ENCODE results near the gene BMAL2.

BMAL2 gene

DNA sequence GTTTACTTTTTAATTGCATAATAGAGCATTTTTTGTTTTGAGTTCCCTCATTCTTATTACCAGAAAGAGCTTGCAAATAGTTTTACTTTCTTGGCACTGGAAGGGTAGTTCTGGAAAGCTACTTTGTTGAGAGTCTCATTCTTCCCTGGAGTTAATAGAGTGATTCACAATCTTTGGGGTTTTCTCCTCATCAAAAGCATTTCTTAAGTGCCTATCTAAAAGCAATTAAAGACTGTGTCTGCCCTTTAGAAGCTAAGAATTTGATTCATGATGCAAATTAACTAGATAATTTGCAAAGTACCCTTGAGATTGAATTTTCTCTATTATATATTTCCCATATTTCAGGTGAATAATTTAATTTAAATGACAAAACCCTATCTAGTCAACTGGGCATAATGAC is 8.1 kb upstream of the BMAL2 start:
- DNase-seq, result no peak

DNA sequence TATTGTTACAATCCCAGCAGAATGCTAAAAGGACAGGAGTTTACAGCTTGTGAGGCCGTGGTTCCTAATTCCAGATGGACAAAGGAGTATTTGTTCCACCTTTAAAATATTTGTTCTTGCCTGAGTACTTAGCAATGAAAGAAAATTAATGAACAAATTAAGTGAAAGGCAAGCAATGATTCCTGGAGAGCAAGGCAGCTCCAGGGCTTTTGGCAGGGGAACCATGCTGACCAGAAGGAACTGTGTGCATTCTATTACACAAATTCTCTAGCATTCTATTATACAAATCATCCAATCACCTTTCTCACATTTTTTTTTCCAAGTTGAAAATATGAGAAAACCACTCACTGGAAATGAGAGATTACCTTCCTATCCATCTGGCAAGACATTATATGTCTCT is 1.8 kb upstream of the BMAL2 start:
- no peak for DNase-seq

DNA sequence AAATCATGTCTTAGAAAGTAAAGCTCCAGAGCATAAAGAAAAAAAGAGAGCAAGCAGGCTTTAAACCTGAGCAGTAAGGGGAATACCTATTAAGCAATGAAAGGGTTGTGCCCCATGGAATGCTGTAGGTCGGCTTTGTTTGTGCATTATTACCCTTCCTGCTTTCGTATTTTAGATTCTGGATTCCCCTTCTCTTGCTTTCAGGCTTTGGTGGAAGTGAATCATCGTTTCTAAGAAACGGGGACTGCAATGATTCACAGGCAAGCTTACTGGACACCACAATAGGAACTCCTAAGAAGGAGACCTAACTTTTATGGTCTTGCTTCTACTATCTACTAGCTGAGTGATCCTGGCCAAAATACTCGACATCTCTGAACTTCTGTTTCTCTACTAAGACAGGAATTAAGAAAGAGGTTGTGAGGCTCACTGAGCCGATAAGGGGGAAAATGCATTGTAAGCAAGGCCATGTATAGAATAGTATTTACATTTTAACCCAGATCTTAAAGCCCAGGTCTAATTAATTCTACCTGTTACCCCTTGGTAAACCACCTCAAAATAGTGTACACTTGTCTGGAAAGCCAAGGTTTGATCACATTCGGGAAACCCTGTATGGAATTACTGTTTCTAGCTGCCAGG is 1.2 kb upstream of the BMAL2 start:
- no peak for DNase-seq

DNA sequence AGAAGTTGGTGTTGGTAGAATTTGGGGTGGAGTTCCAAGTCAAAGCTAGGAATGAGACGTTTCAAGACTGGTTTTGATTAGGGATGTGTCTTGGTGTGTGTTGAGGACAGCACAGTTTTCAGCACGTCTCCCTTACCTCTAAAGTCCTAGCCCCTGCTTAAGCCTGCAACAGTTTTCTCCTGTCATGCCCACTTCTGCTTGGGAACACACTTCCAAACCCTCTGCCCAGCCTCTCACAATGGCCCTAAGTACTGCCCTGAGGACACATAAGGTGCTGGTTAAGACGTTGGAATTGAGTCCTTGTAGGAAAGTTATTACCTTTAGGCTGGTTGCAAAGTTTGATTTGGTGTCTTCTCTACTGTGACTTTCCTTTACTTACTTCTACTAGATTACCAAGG is 710 bp upstream of the BMAL2 start:
- DNase-seq, result no peak

DNA sequence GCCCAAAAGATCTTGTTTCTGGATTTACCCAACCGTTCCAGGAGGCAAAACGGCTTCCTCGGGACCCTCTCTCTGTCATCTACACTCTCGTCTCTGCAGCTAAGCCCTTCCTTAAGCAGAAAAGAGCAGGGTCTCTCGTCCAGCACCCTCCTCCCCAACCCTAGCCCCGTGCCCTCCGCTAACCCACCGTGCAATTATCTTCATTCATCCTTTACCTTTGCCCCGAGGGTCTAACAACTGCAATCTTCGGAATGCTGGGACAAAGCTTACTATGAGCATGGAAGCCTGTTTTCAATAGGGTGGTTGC is 276 bp upstream of the BMAL2 start:
- DNase-seq, result no peak

DNA sequence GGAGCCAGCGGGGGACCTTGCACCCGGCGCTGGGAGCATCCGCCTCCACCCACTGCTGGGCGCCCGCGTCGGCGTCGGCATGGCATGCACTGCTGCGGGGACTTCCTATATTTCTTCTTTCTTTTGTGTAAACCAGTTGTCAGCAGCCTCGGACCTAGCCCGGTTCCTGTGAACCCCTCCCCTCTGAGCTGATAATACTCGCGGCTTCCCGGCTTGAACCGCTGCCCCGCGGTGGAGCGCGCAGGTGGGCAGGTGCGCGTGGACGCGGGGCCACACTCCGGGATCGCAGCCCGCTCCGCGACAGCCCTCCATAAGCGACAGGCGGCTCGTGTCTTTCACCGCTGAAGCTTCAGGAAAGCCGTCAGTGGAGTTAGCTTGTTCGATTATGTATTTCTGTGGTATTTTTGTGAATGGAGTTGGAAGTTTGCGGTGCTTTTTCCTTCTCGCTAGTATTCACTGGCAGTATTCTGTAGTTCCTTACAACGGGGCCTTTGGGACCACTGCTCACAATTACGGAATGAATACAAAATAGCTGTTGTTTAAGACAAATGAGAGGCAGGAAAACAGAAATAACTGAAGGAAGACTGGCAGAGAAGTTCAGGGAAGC is 870 bp downstream of the BMAL2 start:
- DNase-seq, result no peak

DNA sequence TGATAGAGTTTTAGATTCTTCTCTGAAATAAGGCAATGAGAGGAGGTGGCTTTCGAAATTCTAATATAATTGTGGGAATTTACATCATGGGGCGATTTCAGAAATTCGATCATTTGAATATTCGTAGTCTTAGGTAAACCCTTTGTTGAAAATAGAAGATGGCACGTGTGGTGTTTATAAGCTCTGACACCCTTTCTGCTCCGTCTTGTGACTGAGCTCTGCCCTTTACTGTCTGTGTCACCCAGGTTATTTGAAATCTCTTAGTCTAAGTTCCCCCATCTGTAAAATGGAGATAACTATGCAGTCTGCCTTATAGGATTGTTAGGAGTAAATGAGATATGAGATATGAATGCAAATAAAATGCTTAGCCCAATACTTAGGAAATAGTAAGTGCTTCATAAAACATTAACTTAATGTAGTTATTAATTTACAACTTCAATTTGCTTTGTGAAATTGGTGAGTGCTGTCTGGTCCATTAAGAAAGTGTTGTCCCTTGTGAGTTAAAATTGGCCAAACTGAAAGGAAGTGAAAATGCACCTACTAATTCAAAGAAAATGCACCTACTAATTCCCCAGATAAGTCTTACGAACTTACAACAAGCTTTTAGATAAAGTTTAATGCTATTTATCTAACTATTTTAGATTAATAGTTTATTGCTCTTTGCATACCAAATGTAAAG is 1.5 kb downstream of the BMAL2 start:
- no peak for DNase-seq

DNA sequence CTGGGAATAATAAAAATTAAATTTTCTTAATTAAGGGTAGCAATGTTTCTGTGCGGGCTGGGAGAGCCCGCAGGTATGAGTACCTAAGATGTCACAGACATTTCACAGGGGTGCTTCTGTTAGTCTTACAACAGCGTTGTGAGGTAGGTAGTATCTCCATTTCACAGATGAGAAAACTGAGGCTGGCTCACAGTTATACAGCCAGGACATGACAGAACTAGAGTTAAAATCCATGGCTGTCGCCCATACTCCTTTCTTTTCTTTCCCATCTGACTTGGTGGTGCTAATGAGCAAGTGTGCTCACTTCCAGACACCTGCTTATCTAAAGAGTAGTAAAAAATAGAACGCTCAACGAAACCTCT is 2.1 kb downstream of the BMAL2 start:
- DNase-seq, result no peak

DNA sequence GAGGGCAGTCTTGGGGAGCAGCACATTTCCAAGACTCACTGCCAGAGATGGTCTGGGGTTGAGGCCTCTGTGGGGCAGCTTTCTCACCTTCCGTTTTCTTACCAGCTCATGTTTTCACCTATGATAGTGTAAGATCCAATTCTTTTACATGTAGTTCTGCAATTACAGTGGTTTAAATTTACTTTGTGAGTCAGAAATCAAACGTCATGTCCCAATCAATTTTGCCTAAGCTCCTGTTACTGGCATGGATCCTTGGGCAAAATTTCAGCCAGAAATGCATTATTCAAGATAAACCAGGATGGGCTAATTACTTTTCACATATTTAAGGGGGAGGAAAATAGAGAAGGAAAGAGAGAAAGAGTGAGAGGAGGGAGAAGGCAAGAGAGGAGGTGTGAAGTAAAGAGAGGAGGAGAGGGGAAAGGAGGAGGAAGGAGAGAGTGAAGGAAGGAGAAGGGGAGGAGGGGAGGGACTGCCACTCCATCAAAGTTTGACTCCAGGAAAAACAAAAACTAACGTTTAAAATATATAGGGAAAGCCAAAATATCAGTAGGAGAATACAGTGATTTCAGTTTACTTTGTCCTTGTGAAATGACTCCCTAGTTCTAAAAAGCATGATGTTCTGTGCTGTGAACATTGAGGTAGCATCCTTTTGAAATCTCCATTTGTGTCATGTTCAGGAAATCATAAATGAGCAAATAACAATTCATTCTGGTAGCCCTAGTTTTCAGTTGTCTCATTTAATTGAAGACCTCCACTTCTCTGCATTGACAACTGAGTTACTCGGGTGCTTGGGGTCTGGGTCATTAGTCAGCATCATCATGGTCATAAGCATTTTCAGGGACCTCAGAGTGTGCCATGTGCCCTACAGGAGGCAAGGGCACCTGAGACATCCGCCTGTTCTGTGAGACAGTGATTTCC is 3.0 kb downstream of the BMAL2 start:
- no peak for DNase-seq

DNA sequence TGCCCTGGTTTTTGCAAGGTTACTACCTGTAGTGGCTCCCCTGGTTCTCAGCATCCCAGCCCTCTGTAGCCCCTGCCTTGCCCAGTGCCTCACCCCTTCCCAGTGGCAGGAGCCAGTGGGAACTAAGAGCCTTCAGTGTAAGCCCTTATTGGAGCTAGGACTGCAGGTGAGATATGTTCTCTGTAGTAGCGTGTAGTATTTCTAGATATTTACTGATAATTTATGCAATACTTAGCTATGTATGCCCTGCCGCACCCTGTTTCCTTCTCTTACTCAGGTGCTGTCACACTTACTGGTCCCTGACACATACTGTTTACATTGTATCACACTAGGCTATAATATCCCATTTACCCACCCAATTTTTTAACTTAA is 3.6 kb downstream of the BMAL2 start:
- no peak for DNase-seq

DNA sequence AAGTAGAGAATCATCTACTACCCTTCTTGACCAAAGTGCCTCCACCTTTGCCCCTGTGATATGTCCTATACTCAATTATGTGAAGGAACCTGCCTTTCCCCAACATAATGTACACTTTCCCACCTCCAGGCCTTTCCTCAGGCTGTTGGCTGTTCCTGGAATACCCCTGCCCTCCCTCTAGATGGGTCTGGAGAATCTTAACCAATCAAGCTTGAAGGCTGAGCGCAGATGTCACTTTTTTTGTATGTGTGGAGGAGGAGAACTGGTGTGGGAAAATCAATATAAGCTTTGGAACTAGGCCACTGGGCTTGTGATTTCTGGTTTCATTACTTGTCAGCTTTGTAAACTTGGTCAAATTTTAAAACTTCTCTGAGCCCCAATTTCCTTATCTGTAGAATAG is 4.7 kb downstream of the BMAL2 start:
- DNase-seq, result no peak

DNA sequence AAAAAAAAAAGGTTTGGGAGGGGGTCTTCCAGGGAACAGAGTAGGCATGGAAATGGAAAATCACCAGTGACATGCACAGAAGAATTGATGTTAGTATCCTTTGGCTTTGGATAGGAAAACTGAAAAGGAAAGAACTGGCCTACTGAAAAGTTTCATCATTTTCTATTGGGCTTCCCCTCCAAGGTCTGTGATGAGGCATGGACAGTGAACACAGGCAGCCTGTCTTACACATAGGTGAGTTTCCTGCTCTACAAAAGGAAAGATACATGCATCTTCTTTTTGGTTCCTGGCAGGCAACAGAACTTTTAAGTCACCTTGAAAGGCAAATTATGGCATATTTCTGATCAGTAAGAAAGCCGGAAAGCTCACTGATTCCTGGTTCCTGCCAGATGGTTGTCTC is 5.8 kb downstream of the BMAL2 start:
- no peak for DNase-seq

DNA sequence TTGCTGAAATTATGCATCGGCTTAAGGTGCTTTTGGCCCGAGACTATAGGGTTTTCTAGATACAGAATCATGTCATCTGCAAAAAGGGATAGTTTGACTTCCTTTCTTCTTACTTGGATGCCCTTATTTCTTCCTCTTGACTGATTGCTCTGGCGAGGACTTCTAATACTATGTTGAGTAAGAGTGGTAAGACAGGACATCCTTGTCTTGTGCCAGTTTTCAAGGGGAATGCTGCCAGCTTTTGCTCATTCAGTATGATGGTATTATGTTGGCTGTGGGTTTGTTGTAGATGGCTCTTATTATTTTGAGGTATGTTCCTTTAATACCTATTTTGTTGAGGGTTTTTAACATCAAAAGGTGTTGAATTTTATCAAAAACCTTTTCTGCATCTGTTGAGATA is 8.3 kb downstream of the BMAL2 start:
- DNase-seq, result no peak

DNA sequence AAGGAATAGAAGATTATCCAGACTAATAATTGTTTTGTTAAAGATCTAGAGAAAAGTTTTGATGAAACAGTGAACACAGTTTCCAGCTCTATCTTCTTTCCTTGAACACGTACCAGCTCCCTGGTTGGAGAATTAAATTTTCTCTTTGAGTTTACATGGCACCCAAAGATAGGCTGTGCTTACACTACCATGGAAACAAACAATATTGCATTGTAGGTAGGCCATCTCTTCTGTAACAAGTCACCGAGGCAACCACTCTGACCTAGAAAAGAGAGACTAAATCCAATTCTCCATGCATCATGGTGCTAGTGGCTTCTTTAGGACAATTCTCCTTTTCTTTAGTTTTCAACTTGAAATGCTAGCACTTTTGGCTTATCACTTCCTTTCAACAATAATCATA is 9.9 kb downstream of the BMAL2 start:
- DNase-seq, result no peak

DNA sequence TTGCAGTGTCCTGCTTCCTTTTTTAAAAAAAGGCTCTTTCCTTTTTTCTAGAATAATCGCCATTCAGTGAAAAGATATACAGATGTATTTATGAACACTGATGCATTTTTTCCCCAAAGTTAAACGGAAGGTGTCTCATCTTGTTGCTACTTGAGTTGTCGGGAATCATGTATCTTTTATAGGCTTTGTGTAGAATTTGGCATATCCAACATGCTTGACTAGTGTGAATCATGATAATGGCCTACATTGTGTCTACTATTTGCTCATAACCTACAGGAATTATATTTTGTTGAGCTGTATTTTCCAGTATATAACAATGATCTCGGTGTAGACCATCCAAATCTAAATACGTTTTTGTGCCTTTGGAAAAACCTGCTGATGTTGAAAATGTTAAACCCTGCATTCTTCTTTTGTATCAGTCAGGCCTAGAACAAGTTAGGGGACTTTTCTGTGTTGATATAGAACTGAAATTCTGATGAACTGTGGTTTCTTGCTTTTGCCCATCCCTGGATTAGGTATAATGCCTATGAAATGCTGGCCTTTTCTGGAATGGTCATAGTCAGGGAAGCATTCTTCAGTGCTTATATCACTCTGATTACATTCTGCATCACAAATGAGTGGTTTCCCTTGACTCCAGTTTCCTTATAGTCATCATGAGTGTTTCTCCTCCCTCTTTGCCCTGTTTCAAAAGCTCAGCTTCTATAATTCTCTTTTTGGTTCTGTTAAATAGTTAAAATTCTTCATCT is 10.8 kb downstream of the BMAL2 start:
- no peak for DNase-seq

DNA sequence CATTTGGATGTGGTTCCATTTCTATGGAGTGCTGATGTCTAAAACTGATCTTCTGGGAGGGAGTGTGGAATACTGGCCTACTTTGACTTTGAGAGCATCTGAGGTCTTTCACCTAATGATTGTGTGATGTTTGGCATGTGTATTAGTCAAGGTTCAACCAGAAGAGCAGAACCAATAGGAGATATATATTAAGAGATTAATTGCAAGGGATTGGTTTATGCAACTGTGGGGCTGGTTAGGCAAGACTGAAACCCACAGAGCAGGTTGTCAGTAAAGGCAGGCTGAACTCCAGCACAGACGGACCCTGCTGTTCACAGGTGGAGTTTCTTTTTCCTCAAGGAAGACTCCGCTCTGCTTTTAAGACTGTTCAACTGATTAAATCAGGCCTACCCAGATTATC is 11.6 kb downstream of the BMAL2 start:
- peak; percentile 60 for DNase-seq

DNA sequence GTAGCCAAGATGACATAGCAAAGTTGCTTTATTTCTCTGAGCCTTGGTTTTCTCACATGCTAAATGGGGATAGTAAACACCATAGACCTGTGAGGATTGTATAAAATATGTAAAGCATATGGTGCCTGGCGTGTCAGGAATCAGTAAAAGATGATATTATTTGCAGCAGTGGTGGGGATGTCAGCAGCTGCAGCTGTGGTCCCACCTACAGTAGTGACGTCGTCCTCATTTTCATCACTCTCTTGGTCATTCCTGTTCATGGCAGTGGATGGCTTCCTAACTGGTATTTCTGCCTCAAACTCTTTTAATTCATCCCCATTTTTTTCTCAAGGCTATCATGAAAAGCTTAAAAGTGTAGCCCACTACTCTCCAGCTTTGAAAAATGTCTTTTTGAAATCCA is 12.1 kb downstream of the BMAL2 start:
- DNase-seq, result no peak

DNA sequence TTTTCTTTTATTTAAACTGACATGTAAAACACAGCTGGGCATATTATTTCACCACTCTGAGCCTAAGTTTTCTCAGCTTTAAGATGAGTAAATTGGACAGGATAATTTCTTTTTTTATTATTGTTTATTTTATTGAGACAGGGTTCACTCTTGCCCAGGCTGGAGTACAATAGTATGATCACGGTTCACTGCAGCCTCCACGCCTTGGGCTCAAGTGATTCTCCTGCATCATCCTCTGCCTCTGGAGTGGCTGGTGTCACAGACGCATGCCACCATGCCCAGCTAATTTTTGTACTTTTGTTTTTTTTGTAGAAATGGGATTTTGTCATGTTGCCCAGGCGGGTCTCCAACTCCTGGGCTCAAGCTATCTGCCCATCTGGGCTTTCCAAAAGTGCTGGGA is 12.7 kb downstream of the BMAL2 start:
- no peak for DNase-seq

DNA sequence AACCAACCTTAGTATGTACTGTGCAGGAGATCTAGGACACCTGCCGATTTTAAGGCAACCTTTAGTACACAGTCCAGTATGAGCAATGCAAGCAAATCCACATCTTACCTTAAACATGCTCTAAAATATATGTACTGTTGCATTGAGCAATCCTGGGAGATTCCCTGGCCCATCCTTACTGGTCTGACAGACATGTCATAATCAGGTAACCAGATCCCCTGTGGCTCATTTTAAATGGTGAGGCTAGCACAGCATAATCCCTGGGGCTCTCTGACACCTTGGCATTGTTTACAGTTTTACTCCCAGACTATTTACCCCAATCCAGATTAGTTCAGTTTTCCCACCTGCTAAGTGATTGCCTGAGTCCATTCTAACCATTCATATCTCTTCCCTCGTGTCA is 15.1 kb downstream of the BMAL2 start:
- no peak for DNase-seq

DNA sequence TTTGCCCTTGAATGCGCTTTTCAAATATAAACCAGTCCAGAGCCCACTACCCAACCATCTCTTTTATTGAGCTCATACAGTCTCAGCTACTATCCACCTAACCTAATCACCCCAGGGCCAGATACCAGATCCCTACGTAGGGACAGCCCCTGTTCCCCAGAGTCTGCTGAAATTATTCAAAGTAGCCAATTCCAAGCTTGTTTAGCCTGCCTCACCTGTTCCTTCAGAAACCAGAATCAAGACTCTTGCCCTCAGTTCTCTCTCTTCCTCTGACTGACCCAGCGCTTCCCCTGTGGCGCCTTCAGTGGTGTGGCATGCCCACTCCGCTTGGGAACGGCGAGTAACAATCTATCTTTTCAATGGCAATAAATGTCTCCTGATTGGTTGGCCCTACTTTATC is 18.8 kb downstream of the BMAL2 start:
- DNase-seq, result no peak

DNA sequence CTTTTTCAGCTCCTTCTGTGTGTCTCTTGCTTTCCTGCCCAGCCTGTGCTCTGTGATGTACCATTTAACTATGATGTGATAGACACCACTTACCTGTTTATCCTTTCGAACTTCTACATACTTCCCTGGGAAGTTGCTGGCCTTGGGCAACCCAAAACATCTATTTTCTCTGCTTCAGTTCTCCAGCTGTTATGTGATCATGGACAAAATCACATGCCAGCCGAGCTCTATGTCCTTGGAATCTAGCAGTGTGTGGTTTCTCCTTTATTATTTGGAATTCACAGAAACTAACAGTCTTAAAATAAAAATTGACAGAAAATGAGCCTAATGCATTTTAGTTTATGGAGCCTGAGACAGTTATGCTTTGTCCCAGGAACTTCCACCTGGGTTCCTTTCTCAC is 22.9 kb downstream of the BMAL2 start:
- no peak for DNase-seq

DNA sequence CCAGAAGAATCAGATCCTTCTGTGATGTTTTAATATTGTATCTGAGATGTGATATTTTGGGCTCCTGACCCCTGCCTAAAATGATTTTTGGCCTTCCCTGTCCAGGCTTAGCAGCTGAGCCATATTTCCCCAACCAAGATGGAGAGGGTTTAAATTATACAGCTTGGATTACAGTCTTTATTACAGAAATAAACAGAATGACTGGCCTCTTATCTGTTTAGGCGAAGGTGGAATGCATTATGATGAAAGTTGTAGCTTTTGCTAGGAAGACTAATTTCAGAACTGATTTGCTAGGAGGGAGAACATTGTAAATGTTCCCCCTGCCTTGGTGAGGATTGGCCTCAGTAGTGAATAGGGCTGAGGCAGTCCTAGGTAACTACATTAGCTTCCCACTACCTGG is 23.3 kb downstream of the BMAL2 start:
- no peak for DNase-seq

DNA sequence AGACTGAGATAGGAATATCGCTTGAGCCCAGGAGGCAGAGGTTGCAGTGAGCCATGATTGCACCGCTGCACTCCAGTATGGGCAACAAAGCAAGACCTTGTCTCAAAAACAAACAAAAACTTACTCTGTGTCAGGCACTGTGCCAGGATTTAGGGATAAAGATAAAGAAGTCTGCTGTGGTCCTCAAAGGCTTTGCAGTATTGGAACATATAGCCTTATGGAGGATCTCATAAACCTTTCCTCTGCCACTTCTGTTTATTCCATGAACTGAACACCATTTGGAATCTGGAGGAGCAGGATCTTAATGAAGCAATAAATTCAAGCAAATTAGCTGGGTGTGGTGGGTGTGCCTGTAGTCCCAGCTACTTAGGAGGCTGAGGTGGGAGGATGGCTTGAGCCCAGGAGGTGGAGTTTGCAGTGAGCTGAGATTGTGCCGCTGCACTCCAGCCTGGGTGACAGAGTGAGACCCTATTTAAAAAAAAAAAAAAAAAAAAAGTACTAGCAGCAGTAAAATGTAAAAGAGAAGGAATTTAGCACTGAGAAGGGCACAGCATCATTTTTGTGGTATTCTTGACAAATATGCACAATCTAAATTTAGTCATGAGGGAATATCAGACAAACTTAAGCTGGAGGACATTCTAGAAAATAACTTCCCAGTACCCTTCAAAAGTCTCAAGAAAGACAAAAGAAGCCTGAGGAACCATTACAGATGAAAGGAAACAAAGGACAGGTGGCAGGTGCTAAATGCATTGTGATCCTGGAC is 27.1 kb downstream of the BMAL2 start:
- no peak for DNase-seq

Measured in NCI-H524 treated with DMSO at 0.1 percent for 48 hours (cell line).